H1 (cell line): ENCODE results near the gene CEL. TPM values are rescaled to one million over a fixed set of nuclear protein-coding genes. Genes with fewer than 3 reads are reported as not detected.

Experiments used
- CTCF ChIA-PET: fragments of 300-600 bp; sonication (Branson Sonifier 250); formaldehyde crosslinking; loops from one replicate; lab custom pipeline; 2021; ENCODE audit not compliant: partially characterized antibody; lab: Charles Lee
- POLR2A ChIA-PET: fragments of 300-600 bp; sonication (Branson Sonifier 250); formaldehyde crosslinking; loops from one replicate; lab custom pipeline; 2021; ENCODE audit warnings: inconsistent platforms; ENCODE audit not compliant: partially characterized antibody; lab: Charles Lee
- DNase-seq, 2 experiments: peaks; one replicate each; pipeline versions ENCODE4 v3.0.0 to v3.0.0-alpha.2; 2010 to 2022; ENCODE audit warnings: low spot score in 2 of 2, low read depth in 1 of 2, mixed read lengths in 1 of 2
- FAIRE-seq: peaks from 2 replicates; lab custom pipeline; 2011; peaks lifted over from hg19 to GRCh38; lab: Jason Lieb, UNC
- H2AFZ ChIP-seq: 2 replicates; pipeline ENCODE4 v1.8.1; 2012; ENCODE audit warnings: low read length, inconsistent platforms
- H2AK5ac ChIP-seq: 2 replicates; pipeline ENCODE4 v1.6.1; 2013; ENCODE audit warnings: low read depth, low read length
- H2BK120ac ChIP-seq: replicated peaks from 2 replicates; pipeline ENCODE3; 2013; ENCODE audit warnings: low read depth, low read length, inconsistent platforms
- H2BK12ac ChIP-seq: 2 replicates; pipeline ENCODE4 v1.6.1; 2013; ENCODE audit warnings: low read depth, low read length
- H2BK15ac ChIP-seq: 2 replicates; pipeline ENCODE4 v1.6.1; 2013; ENCODE audit warnings: low read length
- H2BK20ac ChIP-seq: 2 replicates; pipeline ENCODE4 v1.6.1; 2013; ENCODE audit warnings: low read length
- H2BK5ac ChIP-seq: 2 replicates; pipeline ENCODE4 v1.6.1; 2013; ENCODE audit warnings: low read depth, low read length
- H3K14ac ChIP-seq: 2 replicates; pipeline ENCODE4 v1.6.1; 2013; ENCODE audit warnings: inconsistent platforms; ENCODE audit not compliant: insufficient read length
- H3K18ac ChIP-seq: 2 replicates; pipeline ENCODE4 v1.6.1; 2013; ENCODE audit warnings: low read length; ENCODE audit errors: extremely low read depth
- H3K23ac ChIP-seq: 2 replicates; pipeline ENCODE4 v1.6.1; 2013; ENCODE audit warnings: inconsistent platforms; ENCODE audit not compliant: insufficient read length
- H3K23me2 ChIP-seq: 2 replicates; pipeline ENCODE4 v1.6.1; 2013; ENCODE audit warnings: low read depth, low read length
- H3K27ac ChIP-seq: 2 replicates; pipeline ENCODE4 v1.6.1; 2011; ENCODE audit warnings: low read depth, low read length, inconsistent platforms
- H3K27me3 ChIP-seq, 4 experiments: replicated peaks in 1 of 4; 1 replicate in 1 of 4; 2 replicates in 3 of 4; pipeline versions ENCODE4 v1.6.1 to v1.8.1; 2011 to 2013; ENCODE audit warnings: low read length in 3 of 4, mild to moderate bottlenecking in 3 of 4, inconsistent platforms in 2 of 4, mixed read lengths in 2 of 4, moderate library complexity in 1 of 4; ENCODE audit not compliant: control insufficient read depth in 3 of 4, insufficient read depth in 3 of 4; ENCODE audit errors: extremely low read depth in 1 of 4
- H3K36me3 ChIP-seq, 4 experiments: 2 replicates each; pipeline versions ENCODE4 v1.6.1 to v1.8.1; 2011 to 2013; ENCODE audit warnings: mild to moderate bottlenecking in 4 of 4, low read length in 3 of 4, moderate library complexity in 2 of 4, control low read depth in 1 of 4, inconsistent platforms in 1 of 4; ENCODE audit not compliant: insufficient read depth in 4 of 4, control insufficient read depth in 2 of 4
- H3K4ac ChIP-seq: replicated peaks from 2 replicates; pipeline ENCODE3; 2013; ENCODE audit warnings: low read length, low read depth, mixed read lengths, inconsistent platforms; ENCODE audit not compliant: insufficient read length
- H3K4me1 ChIP-seq, 4 experiments: replicated peaks in 1 of 4; 1 replicate in 1 of 4; 2 replicates in 3 of 4; pipeline versions ENCODE4 v1.6.1 to v1.8.1; 2011 to 2013; ENCODE audit warnings: low read length in 3 of 4, inconsistent platforms in 2 of 4, mixed read lengths in 1 of 4; ENCODE audit not compliant: insufficient read depth in 4 of 4, control insufficient read depth in 3 of 4
- H3K4me2 ChIP-seq, 2 experiments: 2 replicates each; pipeline versions ENCODE4 v1.6.1 to v1.8.1; 2011 to 2013; ENCODE audit warnings: low read depth in 2 of 2, low read length in 2 of 2, control low read depth in 1 of 2, inconsistent platforms in 1 of 2, mild to moderate bottlenecking in 1 of 2; ENCODE audit not compliant: insufficient read depth in 1 of 2
- H3K4me3 ChIP-seq, 4 experiments: fragments of 200-600, 300-600 bp in 1 of 4; sonication (generic), shearing (Covaris generic), sonication (Bioruptor Twin) in 1 of 4; 2 replicates each; pipeline versions ENCODE4 v1.5.1 to v1.8.1; 2011 to 2016; ENCODE audit warnings: low read length in 4 of 4, low read depth in 3 of 4, control low read depth in 2 of 4, inconsistent platforms in 2 of 4, mild to moderate bottlenecking in 2 of 4, mixed read lengths in 1 of 4, moderate library complexity in 1 of 4; ENCODE audit not compliant: insufficient read depth in 2 of 4; ENCODE audit errors: extremely low read depth in 1 of 4
- H3K56ac ChIP-seq: replicated peaks from 2 replicates; pipeline ENCODE3; 2013; ENCODE audit warnings: low read depth, mild to moderate bottlenecking, mixed read lengths, low read length, inconsistent platforms; ENCODE audit not compliant: insufficient read length
- H3K79me1 ChIP-seq: 2 replicates; pipeline ENCODE4 v1.6.1; 2013; ENCODE audit warnings: low read depth, low read length, control low read depth
- H3K79me2 ChIP-seq, 2 experiments: 2 replicates each; pipeline versions ENCODE4 v1.6.1 to v1.8.1; 2012 to 2013; ENCODE audit warnings: low read length in 2 of 2, mild to moderate bottlenecking in 2 of 2, inconsistent platforms in 1 of 2; ENCODE audit not compliant: insufficient read depth in 2 of 2, control insufficient read depth in 1 of 2
- H3K9ac ChIP-seq, 4 experiments: replicated peaks in 1 of 4; 1 replicate in 1 of 4; 2 replicates in 3 of 4; pipeline versions ENCODE4 v1.6.1 to v1.8.1; 2011 to 2013; ENCODE audit warnings: low read depth in 3 of 4, low read length in 3 of 4, control low read depth in 2 of 4, mild to moderate bottlenecking in 2 of 4, moderate library complexity in 2 of 4, inconsistent platforms in 1 of 4; ENCODE audit errors: extremely low read depth in 1 of 4
- H3K9me3 ChIP-seq, 2 experiments: 2 replicates each; pipeline versions ENCODE4 v1.6.1 to v1.8.1; 2012 to 2013; ENCODE audit warnings: mild to moderate bottlenecking in 2 of 2, moderate library complexity in 2 of 2, control low read depth in 1 of 2, inconsistent platforms in 1 of 2, low read depth in 1 of 2, low read length in 1 of 2, mixed read lengths in 1 of 2; ENCODE audit not compliant: insufficient read depth in 2 of 2
- H4K20me1 ChIP-seq, 2 experiments: replicated peaks in 1 of 2; 2 replicates each; pipeline versions ENCODE3 to v1.8.1; 2011 to 2013; ENCODE audit warnings: inconsistent platforms in 2 of 2, low read length in 2 of 2, mild to moderate bottlenecking in 1 of 2; ENCODE audit not compliant: insufficient read depth in 2 of 2, control insufficient read depth in 1 of 2
- H4K5ac ChIP-seq: 2 replicates; pipeline ENCODE4 v1.6.1; 2013; ENCODE audit warnings: low read length, low read depth, mixed read lengths, inconsistent platforms; ENCODE audit not compliant: insufficient read length
- H4K8ac ChIP-seq: 2 replicates; pipeline ENCODE4 v1.8.0; 2013; ENCODE audit warnings: mild to moderate bottlenecking, moderate library complexity, low read length, inconsistent platforms; ENCODE audit not compliant: insufficient read depth; ENCODE audit errors: extremely low read depth
- H4K91ac ChIP-seq: replicated peaks from 2 replicates; pipeline ENCODE3; 2013; ENCODE audit warnings: low read length, mixed read lengths, inconsistent platforms; ENCODE audit not compliant: insufficient read length
- CBX5 ChIP-seq: fragments of 300-800, 300-1000 bp; sonication (generic); IDR thresholded peaks from 2 replicates; pipeline ENCODE4 v1.7.1; 2016; ENCODE audit warnings: antibody characterized with exemption, low read length, low read depth
- CEBPB ChIP-seq: IDR thresholded peaks from 2 replicates; pipeline ENCODE4 v1.6.1; 2012; ENCODE audit warnings: low read depth, low read length
- CTCF ChIP-seq, 3 experiments: IDR thresholded peaks; 1 replicate in 2 of 3; 2 replicates in 1 of 3; pipeline versions ENCODE4 v1.5.1 to v1.6.1; 2011; ENCODE audit warnings: low read length in 3 of 3, mild to moderate bottlenecking in 3 of 3, inconsistent platforms in 2 of 3, low read depth in 1 of 3, moderate library complexity in 1 of 3; ENCODE audit not compliant: insufficient read depth in 1 of 3; ENCODE audit errors: control extremely low read depth in 1 of 3
- JUND ChIP-seq: IDR thresholded peaks from 2 replicates; pipeline ENCODE4 v1.6.1; 2011; ENCODE audit warnings: mild to moderate bottlenecking, improper control_type of control experiment, low read length
- MAX ChIP-seq: IDR thresholded peaks from 2 replicates; pipeline ENCODE4 v1.6.1; 2012; ENCODE audit warnings: inconsistent platforms
- RBBP5 ChIP-seq: IDR thresholded peaks from 2 replicates; pipeline ENCODE4 v1.7.1; 2012; ENCODE audit warnings: low read depth, mild to moderate bottlenecking, inconsistent platforms, low read length, moderate library complexity, borderline replicate concordance
- SIN3A ChIP-seq, 2 experiments: IDR thresholded peaks in 1 of 2; conservative IDR thresholded peaks in 1 of 2; 2 replicates each; pipeline ENCODE4 v1.6.1; 2011 to 2012; ENCODE audit warnings: low read length in 2 of 2, improper control_type of control experiment in 1 of 2, low read depth in 1 of 2, mild to moderate bottlenecking in 1 of 2
- SP2 ChIP-seq: IDR thresholded peaks from 2 replicates; pipeline ENCODE4 v1.6.1; 2012; ENCODE audit warnings: mild to moderate bottlenecking, low read length, inconsistent platforms
- TAF1 ChIP-seq: IDR thresholded peaks from 2 replicates; pipeline ENCODE4 v1.6.1; 2011; ENCODE audit warnings: mild to moderate bottlenecking, low read depth, low read length
- TBP ChIP-seq: IDR thresholded peaks from 2 replicates; pipeline ENCODE4 v1.6.1; 2011; ENCODE audit warnings: low read depth, low read length, improper control_type of control experiment
- ZNF274 ChIP-seq: IDR thresholded peaks from 2 replicates; pipeline ENCODE4 v1.7.0; 2012; ENCODE audit warnings: low read length, borderline replicate concordance; ENCODE audit errors: extremely low read depth
- WGBS, 2 experiments: shearing (Covaris generic) in 1 of 2; methylation state at CpG; one replicate each; pipeline versions ENCODE4 v1.1.6 to v1.1.7; 2013 to 2015; ENCODE audit warnings: low lambda C conversion rate in 2 of 2, mixed read lengths in 2 of 2, inconsistent platforms in 1 of 2, low coverage in 1 of 2, missing lambda C conversion rate in 1 of 2; ENCODE audit not compliant: insufficient replicate concordance in 2 of 2, insufficient coverage in 1 of 2, insufficient read length in 1 of 2; ENCODE audit errors: extremely low coverage in 1 of 2, missing lambda C conversion rate in 1 of 2; 5-methylcytosine and 5-hydroxymethylcytosine counted together
- polyA plus RNA-seq, 7 experiments: library from polyadenylated mRNA; depleted of rRNA in 3 of 7; stranded (reverse) in 5 of 7; unstranded in 2 of 7; fragments of >200 nt in 5 of 7; fragments of 200-250 nt in 2 of 7; gene quantifications; 1 replicate in 5 of 7; 2 replicates in 1 of 7; 4 replicates in 1 of 7; pipeline versions ENCODE4 v1.2.1 to v1.2.3, GENCODE V29; 2011 to 2013; ENCODE audit warnings: missing spikeins in 2 of 7, mixed read lengths in 2 of 7
- total RNA-seq: library from RNA; stranded (reverse); fragmentation: NEBNext Ultra II Directional; extraction: Animal tissue kit (Norgen Biotek cat#: 25700); gene quantifications from 2 replicates; pipeline ENCODE4 v1.2.1, GENCODE V29; 2021

CEL gene
- total and polyA plus RNA-seq, 2 of the 8 experiments (the other 6 are each of a cell fraction or from before 2014, with no cell fraction given) = 1.8 to 3.4 TPM

GRCh38 chr9:133054966-133055365, 6.8 kb upstream of the CEL start:
- no peak for FAIRE-seq
- 92% methylated on average over 16 of the region's 16 CpGs; no CpG with 5 or more reads in 1 of the 2 experiments for WGBS, 2 experiments
- TF ChIP-seq MAX (no peak), ZNF274 (no peak), SIN3A (conservative IDR thresholded peaks at IDR 0.05 in 1 of 2, IDR thresholded peaks at IDR 0.05 in 1 of 2; ENCODE audit: low read depth in 1 of 2, low read length in 2 of 2) (no peak), CTCF (IDR thresholded peaks at IDR 0.05; ENCODE audit: control extremely low read depth in 1 of 3, insufficient read depth in 1 of 3, low read depth in 1 of 3, low read length in 3 of 3) (no peak), CBX5 (no peak), RBBP5 (no peak), CEBPB (no peak), SP2 (no peak), JUND (no peak), TAF1 (no peak), TBP (no peak)

More at GRCh38 chr9:133054966-133055365, 6.8 kb upstream of the CEL start:
- no peaks in the 10 kb centered on the region for H3K23me2 ChIP-seq
- no peak overlapping the region for H2BK120ac ChIP-seq
- H3K18ac ChIP-seq = no peak overlapping the region
- ChIA-PET CTCF (interaction anchor here (0.9 to 1.1 kb wide), 4 partner anchors 9 to 92 kb away, joined by 3 to 4 read pairs (median 3); no protein-coding TSS in a partner anchor), POLR2A (no interaction called here)
- H2AK5ac ChIP-seq = no peak overlapping the region
- no peaks in the 10 kb centered on the region for H3K79me2 ChIP-seq
- no peak overlapping the region for H2AFZ ChIP-seq
- H2BK15ac ChIP-seq = no peak overlapping the region
- H3K4ac ChIP-seq = no peak overlapping the region
- no peaks in the 10 kb centered on the region for H3K9me3 ChIP-seq
- H3K27ac ChIP-seq = no peak overlapping the region
- H4K20me1 ChIP-seq = peaks cover 0 to 10% of the 10 kb centered on the region in 2 experiments
- no peak overlapping the region for H2BK12ac ChIP-seq
- peaks cover 1 to 13% (median 6%) of the 10 kb centered on the region in 4 experiments; a peak in 5 of 7 replicates for H3K4me1 ChIP-seq
- no peak overlapping the region for H4K5ac ChIP-seq
- H3K9ac ChIP-seq = no peak overlapping the region; a peak in 1 of 7 replicates
- H2BK5ac ChIP-seq = no peak overlapping the region
- DNase-seq = no peak
- no peak overlapping the region for H3K14ac ChIP-seq
- H3K23ac ChIP-seq = no peak overlapping the region
- H3K4me3 ChIP-seq = no peak overlapping the region
- no peaks in the 10 kb centered on the region for H3K27me3 ChIP-seq
- no peak overlapping the region for H2BK20ac ChIP-seq
- no peak overlapping the region for H3K4me2 ChIP-seq
- H3K36me3 ChIP-seq = peaks cover 15 to 50% (median 40%) of the 10 kb centered on the region in 4 experiments; a peak in 7 of 8 replicates
- H4K8ac ChIP-seq = no peak overlapping the region
- peaks cover 4% of the 10 kb centered on the region; the same call in 1 of the 2 replicates for H3K79me1 ChIP-seq
- no peak overlapping the region for H3K56ac ChIP-seq
- no peak overlapping the region for H4K91ac ChIP-seq
